Measurements from ENCODE around the gene TSKU. TPM values are rescaled to one million over a fixed set of nuclear protein-coding genes. Genes with fewer than 3 reads are reported as not detected.

TSKU gene
- total RNA-seq, 1 donor from 2014 or later = 144 TPM

GRCh38 chr11:76736266-76736665 lies 46.9 kb upstream of the TSKU start:
- intact Hi-C loops (cut with DNase I) = no loop called here
- no peaks in the 10 kb centered on the region for H3K36me3 ChIP-seq
- H3K4me3 ChIP-seq = no peak overlapping the region
- peaks cover 18% of the 10 kb centered on the region for H3K4me1 ChIP-seq
- TF ChIP-seq POLR2A (IDR thresholded peaks at IDR 0.05) (no peak), POLR2AphosphoS5 (IDR thresholded peaks at IDR 0.05; ENCODE audit: insufficient read depth in 1 of 2, low read depth in 1 of 2) (no peak)
- TF ChIP-seq, protein P1, sequence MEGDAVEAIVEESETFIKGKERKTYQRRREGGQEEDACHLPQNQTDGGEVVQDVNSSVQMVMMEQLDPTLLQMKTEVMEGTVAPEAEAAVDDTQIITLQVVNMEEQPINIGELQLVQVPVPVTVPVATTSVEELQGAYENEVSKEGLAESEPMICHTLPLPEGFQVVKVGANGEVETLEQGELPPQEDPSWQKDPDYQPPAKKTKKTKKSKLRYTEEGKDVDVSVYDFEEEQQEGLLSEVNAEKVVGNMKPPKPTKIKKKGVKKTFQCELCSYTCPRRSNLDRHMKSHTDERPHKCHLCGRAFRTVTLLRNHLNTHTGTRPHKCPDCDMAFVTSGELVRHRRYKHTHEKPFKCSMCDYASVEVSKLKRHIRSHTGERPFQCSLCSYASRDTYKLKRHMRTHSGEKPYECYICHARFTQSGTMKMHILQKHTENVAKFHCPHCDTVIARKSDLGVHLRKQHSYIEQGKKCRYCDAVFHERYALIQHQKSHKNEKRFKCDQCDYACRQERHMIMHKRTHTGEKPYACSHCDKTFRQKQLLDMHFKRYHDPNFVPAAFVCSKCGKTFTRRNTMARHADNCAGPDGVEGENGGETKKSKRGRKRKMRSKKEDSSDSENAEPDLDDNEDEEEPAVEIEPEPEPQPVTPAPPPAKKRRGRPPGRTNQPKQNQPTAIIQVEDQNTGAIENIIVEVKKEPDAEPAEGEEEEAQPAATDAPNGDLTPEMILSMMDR (IDR thresholded peaks at IDR 0.05) = no peak
- H3K9me3 ChIP-seq = no peaks in the 10 kb centered on the region
- no peak for DNase-seq (ENCODE audit: extremely low spot score in 2 of 2)
- H3K27ac ChIP-seq = no peak overlapping the region
- H3K27me3 ChIP-seq = no peaks in the 10 kb centered on the region

GRCh38 chr11:76736773-76737495 lies 46.2 kb upstream of the TSKU start:
- Histone ChIP-seq H3K36me3 (no peaks in the 10 kb centered on the region), H3K27me3 (no peaks in the 10 kb centered on the region), H3K9me3 (no peaks in the 10 kb centered on the region), H3K4me3 (no peak overlapping the region), H3K4me1 (peaks cover 18% of the 10 kb centered on the region), H3K27ac (no peak overlapping the region)
- TF ChIP-seq, protein P1 (IDR thresholded peaks at IDR 0.05) = no peak
- TF ChIP-seq POLR2A (IDR thresholded peaks at IDR 0.05) (no peak), POLR2AphosphoS5 (IDR thresholded peaks at IDR 0.05; ENCODE audit: insufficient read depth in 1 of 2, low read depth in 1 of 2) (no peak)
- intact Hi-C loops (cut with DNase I) = no loop called here
- no peak for DNase-seq (ENCODE audit: extremely low spot score in 2 of 2)

DNA sequence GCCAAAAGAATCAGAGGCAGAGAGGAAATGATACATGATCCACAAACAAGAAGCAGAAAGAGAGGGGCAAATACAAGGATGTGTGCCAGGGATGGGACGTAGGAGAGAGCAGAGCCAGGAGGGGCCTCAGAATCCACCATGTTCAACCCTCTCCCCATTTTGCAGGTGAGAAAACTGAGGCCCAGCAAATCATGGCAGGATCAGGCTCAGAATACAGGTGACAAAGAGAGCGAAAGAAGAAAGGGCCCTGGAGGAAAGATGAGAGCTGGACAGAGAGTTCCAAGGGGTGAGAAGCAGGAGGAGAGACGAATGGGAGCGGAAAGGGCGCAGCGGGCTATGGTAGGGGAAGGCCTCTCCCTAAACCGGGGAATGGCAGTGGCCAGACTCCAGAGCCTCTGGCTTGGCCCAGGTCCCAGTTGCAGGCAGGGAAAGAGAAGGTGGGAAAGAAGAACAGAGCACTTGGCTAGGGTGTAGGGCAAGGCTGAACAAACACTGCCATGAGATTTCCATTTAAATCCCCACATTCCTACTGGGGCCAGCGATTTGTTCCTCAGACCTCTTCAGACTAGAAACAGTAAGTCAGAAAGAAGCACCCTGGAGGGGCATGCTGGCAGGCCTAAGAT lies 44.4 kb upstream of the TSKU start:
- H3K27ac ChIP-seq = no peak overlapping the region
- H3K4me1 ChIP-seq = peaks cover 18% of the 10 kb centered on the region
- no peaks in the 10 kb centered on the region for H3K27me3 ChIP-seq
- intact Hi-C loops (cut with DNase I) = no loop called here
- no peak overlapping the region for H3K4me3 ChIP-seq
- DNase-seq (ENCODE audit: extremely low spot score in 2 of 2) = no peak
- no peaks in the 10 kb centered on the region for H3K9me3 ChIP-seq
- no peak for TF ChIP-seq POLR2A (IDR thresholded peaks at IDR 0.05)
- TF ChIP-seq, protein P1 (IDR thresholded peaks at IDR 0.05) = no peak
- TF ChIP-seq POLR2AphosphoS5 (IDR thresholded peaks at IDR 0.05; ENCODE audit: insufficient read depth in 1 of 2, low read depth in 1 of 2) = no peak
- H3K36me3 ChIP-seq = no peaks in the 10 kb centered on the region

DNA sequence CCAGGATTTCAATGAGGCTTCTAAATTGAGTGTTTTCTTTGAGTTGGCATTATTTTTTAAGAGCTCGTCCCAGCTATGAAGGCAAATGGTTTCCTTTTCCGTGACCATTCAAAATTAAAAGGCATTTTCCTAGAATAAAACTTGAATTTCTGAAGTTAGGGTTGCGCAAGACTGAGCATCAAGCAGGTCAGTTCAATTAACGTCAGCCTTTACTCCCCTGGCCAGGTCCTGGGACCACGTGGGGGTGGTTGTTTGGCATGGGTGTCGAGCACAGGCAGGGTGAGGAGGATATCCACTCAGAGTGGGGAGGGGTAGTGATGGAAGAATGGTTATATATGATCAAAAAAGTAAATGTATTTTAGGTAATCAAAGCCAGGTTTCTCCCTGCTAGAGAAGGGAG lies 43.4 kb upstream of the TSKU start:
- Histone ChIP-seq H3K4me3 (no peak overlapping the region), H3K27me3 (no peaks in the 10 kb centered on the region), H3K27ac (no peak overlapping the region), H3K4me1 (peaks cover 10% of the 10 kb centered on the region), H3K9me3 (no peaks in the 10 kb centered on the region), H3K36me3 (no peaks in the 10 kb centered on the region)
- intact Hi-C loops (cut with DNase I) = no loop called here
- no peak for DNase-seq (ENCODE audit: extremely low spot score in 2 of 2)
- TF ChIP-seq, protein P1 (IDR thresholded peaks at IDR 0.05) = no peak
- no peak for TF ChIP-seq POLR2AphosphoS5 (IDR thresholded peaks at IDR 0.05; ENCODE audit: insufficient read depth in 1 of 2, low read depth in 1 of 2)
- no peak for TF ChIP-seq POLR2A (IDR thresholded peaks at IDR 0.05)

DNA sequence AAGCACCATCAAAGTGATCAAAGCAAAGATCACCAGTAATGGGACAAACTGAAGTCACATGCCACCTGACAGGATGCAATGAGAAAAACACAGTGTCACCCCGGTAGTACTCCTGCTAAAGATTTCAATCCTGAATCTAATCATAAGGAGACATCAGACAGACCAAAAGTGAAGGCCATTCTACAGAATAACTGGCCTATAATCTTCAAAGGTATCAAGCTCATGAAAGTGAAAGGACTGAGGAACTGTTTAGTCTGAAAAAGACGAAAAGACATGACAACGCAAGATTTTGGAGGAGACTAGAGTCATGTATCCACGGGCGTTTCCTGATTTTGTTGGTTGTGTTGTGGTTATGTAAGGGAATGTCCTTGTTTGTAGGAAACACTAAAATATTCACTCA lies 42.4 kb upstream of the TSKU start:
- H3K4me1 ChIP-seq = peaks cover 8% of the 10 kb centered on the region
- no peaks in the 10 kb centered on the region for H3K27me3 ChIP-seq
- intact Hi-C loops (cut with DNase I) = no loop called here
- no peak for DNase-seq (ENCODE audit: extremely low spot score in 2 of 2)
- no peaks in the 10 kb centered on the region for H3K36me3 ChIP-seq
- no peak overlapping the region for H3K4me3 ChIP-seq
- H3K27ac ChIP-seq = no peak overlapping the region
- no peak for TF ChIP-seq POLR2AphosphoS5 (IDR thresholded peaks at IDR 0.05; ENCODE audit: insufficient read depth in 1 of 2, low read depth in 1 of 2)
- TF ChIP-seq, protein P1 (IDR thresholded peaks at IDR 0.05) = no peak
- no peak for TF ChIP-seq POLR2A (IDR thresholded peaks at IDR 0.05)
- no peaks in the 10 kb centered on the region for H3K9me3 ChIP-seq
